ENCODE measurements around the gene ALG11.
"Not testable (repeated sequence)": the region's sequence is repeated elsewhere in the genome, so short reads cannot be mapped to it uniquely, and the experiment has no call there.

ALG11 gene

GRCh38 chr13:52011632-52012511 is at the start of gene ALG11:
Gene ALG11 (plus strand): TSS chr13:52012398. CDS start chr13:52012419, 21 bp downstream.
- DNase-seq, result peak; percentile 99

GRCh38 chr13:51966186-51966585 is 46.0 kb upstream of the ALG11 start:
- no peak for DNase-seq

- DNase-seq, result no peak
Observed at GRCh38 chr13:51967482-51968446, 44.4 kb upstream of the ALG11 start.

GRCh38 chr13:51970349-51970748 is 41.8 kb upstream of the ALG11 start:
- peak; percentile 69 for DNase-seq

- DNase-seq, result peak; percentile 90
Observed at GRCh38 chr13:51971520-51972426, 40.4 kb upstream of the ALG11 start.

- DNase-seq, result no peak
Observed at GRCh38 chr13:51974482-51974881, 37.7 kb upstream of the ALG11 start.

- peak; percentile 67 for DNase-seq
Observed at GRCh38 chr13:51976423-51976822, 35.8 kb upstream of the ALG11 start.

- DNase-seq, result no peak
Observed at GRCh38 chr13:51976890-51977289, 35.3 kb upstream of the ALG11 start.

GRCh38 chr13:51977625-51978024 is 34.6 kb upstream of the ALG11 start:
- DNase-seq, result no peak

GRCh38 chr13:51978796-51979556 is 33.2 kb upstream of the ALG11 start:
- DNase-seq, result no peak

- DNase-seq, result no peak
Observed at GRCh38 chr13:51980908-51981307, 31.3 kb upstream of the ALG11 start.

GRCh38 chr13:51981355-51981754 is 30.8 kb upstream of the ALG11 start:
- no peak for DNase-seq

GRCh38 chr13:51983292-51983691 is 28.9 kb upstream of the ALG11 start:
- DNase-seq, result peak; percentile 53

- DNase-seq, result not testable (repeated sequence)
Observed at GRCh38 chr13:51984904-51985303, 27.3 kb upstream of the ALG11 start.

- no peak for DNase-seq
Observed at GRCh38 chr13:51988988-51989618, 23.1 kb upstream of the ALG11 start.

- no peak for DNase-seq
Observed at GRCh38 chr13:51993713-51994112, 18.5 kb upstream of the ALG11 start.

GRCh38 chr13:51995677-51996551 is 16.3 kb upstream of the ALG11 start:
- peak; percentile 19 for DNase-seq

GRCh38 chr13:51996641-51997040 is 15.6 kb upstream of the ALG11 start:
- DNase-seq, result no peak

GRCh38 chr13:51997186-51997585 is 15.0 kb upstream of the ALG11 start:
- no peak for DNase-seq
